Stimulated activated naive CD8-positive, alpha-beta T cell treated with anti-CD3 and anti-CD28 coated beads, Interleukin-15, amount 100 ng/mL, for 72 hours (primary cell): ENCODE results near the gene FGD3.

ENCODE experiments used
- ATAC-seq: fragments of 150-1000 bp; cut with Tn5 transposase; 2 replicates; pipeline ENCODE4 v1.10.0; 2021; ENCODE audit warnings: mild to moderate bottlenecking, moderate library complexity
- DNase-seq, 2 donors: peaks; one replicate each; pipeline ENCODE4 v3.0.0; 2021 to 2022
- H3K27ac Mint-ChIP-seq, 2 donors: one replicate each; pipeline ENCODE4 v1.8.0; 2022; ENCODE audit warnings: mild to moderate bottlenecking in 2 of 2, mixed read lengths in 2 of 2, moderate library complexity in 2 of 2
- H3K27me3 Mint-ChIP-seq: one replicate; pipeline ENCODE4 v1.8.0; 2022; ENCODE audit warnings: mixed read lengths
- H3K4me1 Mint-ChIP-seq: one replicate; pipeline ENCODE4 v1.8.0; 2022; ENCODE audit warnings: mild to moderate bottlenecking, mixed read lengths
- H3K4me3 Mint-ChIP-seq, 2 donors: one replicate each; pipeline ENCODE4 v1.8.0; 2022; ENCODE audit warnings: mild to moderate bottlenecking in 2 of 2, mixed read lengths in 2 of 2, moderate library complexity in 1 of 2
- H3K9me3 Mint-ChIP-seq, 2 donors: one replicate each; pipeline ENCODE4 v1.8.0; 2022; ENCODE audit warnings: mixed read lengths in 2 of 2

FGD3 gene

GRCh38 chr9:92965759-92966517 is 18.6 kb downstream of the FGD3 start:
- H3K27ac Mint-ChIP-seq = peak overlapping the region; percentile 98
- ATAC-seq (no peak), DNase-seq (no peak)
- peaks cover 5 to 15% of the 10 kb centered on the region in 2 donors for H3K9me3 Mint-ChIP-seq
- H3K4me1 Mint-ChIP-seq = peaks cover 74% of the 10 kb centered on the region
- H3K27me3 Mint-ChIP-seq = no peaks in the 10 kb centered on the region
- H3K4me3 Mint-ChIP-seq = peak overlapping the region; percentile 91 to 96

- no peak for ATAC-seq
- peak overlapping the region; percentile 14 to 98 for H3K27ac Mint-ChIP-seq
- peak overlapping the region; percentile 91 to 96 for H3K4me3 Mint-ChIP-seq
Measured at GRCh38 chr9:92966518-92966800, 19.1 kb downstream of the FGD3 start.

GRCh38 chr9:92968081-92968480 is 20.8 kb downstream of the FGD3 start:
- ATAC-seq (no peak), DNase-seq (no peak)
- H3K27me3 Mint-ChIP-seq = no peaks in the 10 kb centered on the region
- peak overlapping the region; percentile 93 to 98 for H3K27ac Mint-ChIP-seq
- H3K4me1 Mint-ChIP-seq = peaks cover 79% of the 10 kb centered on the region
- H3K4me3 Mint-ChIP-seq = peak overlapping the region; percentile 91 to 96
- H3K9me3 Mint-ChIP-seq = no peaks in the 10 kb centered on the region

More at GRCh38 chr9:92966518-92966800, 19.1 kb downstream of the FGD3 start:
- H3K4me1 Mint-ChIP-seq = peaks cover 74% of the 10 kb centered on the region
- DNase-seq = no peak
- H3K9me3 Mint-ChIP-seq = peaks cover 3 to 9% of the 10 kb centered on the region in 2 donors
- H3K27me3 Mint-ChIP-seq = no peaks in the 10 kb centered on the region

- H3K27ac Mint-ChIP-seq = peak overlapping the region; percentile 84 to 94
- no peaks in the 10 kb centered on the region for H3K9me3 Mint-ChIP-seq
- H3K4me1 Mint-ChIP-seq = peaks cover 90% of the 10 kb centered on the region
- ATAC-seq = no peak
- peak overlapping the region; percentile 91 to 96 for H3K4me3 Mint-ChIP-seq
- DNase-seq = no peak
- H3K27me3 Mint-ChIP-seq = no peaks in the 10 kb centered on the region
Measured at GRCh38 chr9:92969516-92970466, 22.5 kb downstream of the FGD3 start.

- H3K27ac Mint-ChIP-seq = no peak overlapping the region
- H3K27me3 Mint-ChIP-seq = no peaks in the 10 kb centered on the region
- no peak for ATAC-seq
- peaks cover 97% of the 10 kb centered on the region for H3K4me1 Mint-ChIP-seq
- H3K4me3 Mint-ChIP-seq = peak overlapping the region; percentile 91 to 96
- DNase-seq = no peak
- no peaks in the 10 kb centered on the region for H3K9me3 Mint-ChIP-seq
Measured at GRCh38 chr9:92970467-92970923, 23.2 kb downstream of the FGD3 start.

GRCh38 chr9:92971121-92971520 is 23.8 kb downstream of the FGD3 start:
- peak overlapping the region; percentile 67 to 86 for H3K27ac Mint-ChIP-seq
- peak overlapping the region; percentile 68 to 70 for H3K4me3 Mint-ChIP-seq
- H3K4me1 Mint-ChIP-seq = peaks cover 100% of the 10 kb centered on the region
- no peaks in the 10 kb centered on the region for H3K27me3 Mint-ChIP-seq
- DNase-seq (no peak), ATAC-seq (no peak)
- H3K9me3 Mint-ChIP-seq = no peaks in the 10 kb centered on the region

- Mint-ChIP-seq H3K4me1 (peaks cover 100% of the 10 kb centered on the region), H3K9me3 (no peaks in the 10 kb centered on the region), H3K4me3 (peak overlapping the region; percentile 68 to 76), H3K27ac (peak overlapping the region in 1 of 2 donors; percentile 29), H3K27me3 (no peaks in the 10 kb centered on the region)
- DNase-seq = no peak
- no peak for ATAC-seq
Measured at GRCh38 chr9:92971776-92972175, 24.5 kb downstream of the FGD3 start.

- ATAC-seq (no peak), DNase-seq (no peak)
- Mint-ChIP-seq H3K27me3 (no peaks in the 10 kb centered on the region), H3K4me3 (peak overlapping the region; percentile 16 to 61), H3K9me3 (no peaks in the 10 kb centered on the region), H3K27ac (peak overlapping the region; percentile 29 to 89), H3K4me1 (peaks cover 95% of the 10 kb centered on the region)
Measured at GRCh38 chr9:92973700-92974099, 26.4 kb downstream of the FGD3 start.

- peak overlapping the region in 1 of 2 donors; percentile 89 for H3K27ac Mint-ChIP-seq
- no peaks in the 10 kb centered on the region for H3K9me3 Mint-ChIP-seq
- no peak for DNase-seq
- no peak for ATAC-seq
- peaks cover 95% of the 10 kb centered on the region for H3K4me1 Mint-ChIP-seq
- H3K27me3 Mint-ChIP-seq = no peaks in the 10 kb centered on the region
- peak overlapping the region; percentile 16 to 61 for H3K4me3 Mint-ChIP-seq
Measured at GRCh38 chr9:92974161-92974661, 26.9 kb downstream of the FGD3 start.

- ATAC-seq (no peak), DNase-seq (no peak)
- H3K9me3 Mint-ChIP-seq = no peaks in the 10 kb centered on the region
- peak overlapping the region; percentile 7 to 17 for H3K4me3 Mint-ChIP-seq
- no peaks in the 10 kb centered on the region for H3K27me3 Mint-ChIP-seq
- H3K4me1 Mint-ChIP-seq = peaks cover 95% of the 10 kb centered on the region
- H3K27ac Mint-ChIP-seq = peak overlapping the region in 1 of 2 donors; percentile 94
Measured at GRCh38 chr9:92974761-92975755, 27.7 kb downstream of the FGD3 start.

GRCh38 chr9:92976431-92976830 is 29.1 kb downstream of the FGD3 start:
- Mint-ChIP-seq H3K27ac (no peak overlapping the region), H3K9me3 (peaks cover under 1 to 5% of the 10 kb centered on the region in 2 donors), H3K4me3 (no peak overlapping the region), H3K4me1 (peaks cover 93% of the 10 kb centered on the region), H3K27me3 (no peaks in the 10 kb centered on the region)
- no peak for DNase-seq
- ATAC-seq = peak; percentile 18

GRCh38 chr9:92977279-92977678 is 30.0 kb downstream of the FGD3 start:
- H3K4me3 Mint-ChIP-seq = peak overlapping the region in 1 of 2 donors; percentile 35
- peak overlapping the region; percentile 72 to 84 for H3K27ac Mint-ChIP-seq

GRCh38 chr9:92978345-92978875 is 31.1 kb downstream of the FGD3 start:
- ATAC-seq (no peak), DNase-seq (no peak)
- Mint-ChIP-seq H3K4me1 (peaks cover 82% of the 10 kb centered on the region), H3K9me3 (peaks cover 10% of the 10 kb centered on the region in 2 donors), H3K4me3 (peak overlapping the region in 1 of 2 donors; percentile 24), H3K27me3 (no peaks in the 10 kb centered on the region), H3K27ac (peak overlapping the region in 1 of 2 donors; percentile 57)

More at GRCh38 chr9:92977279-92977678, 30.0 kb downstream of the FGD3 start:
- DNase-seq (no peak), ATAC-seq (no peak)
- Mint-ChIP-seq H3K27me3 (no peaks in the 10 kb centered on the region), H3K9me3 (peaks cover 9 to 10% of the 10 kb centered on the region in 2 donors), H3K4me1 (peaks cover 93% of the 10 kb centered on the region)

GRCh38 chr9:92979283-92980056 is 32.1 kb downstream of the FGD3 start:
- peaks cover 14 to 20% of the 10 kb centered on the region in 2 donors for H3K9me3 Mint-ChIP-seq
- peak overlapping the region; percentile 24 to 65 for H3K4me3 Mint-ChIP-seq
- ATAC-seq (no peak), DNase-seq (no peak)
- H3K27ac Mint-ChIP-seq = no peak overlapping the region
- no peaks in the 10 kb centered on the region for H3K27me3 Mint-ChIP-seq
- H3K4me1 Mint-ChIP-seq = peaks cover 74% of the 10 kb centered on the region
